ENCODE measurements around the gene C6orf15.

DNA sequence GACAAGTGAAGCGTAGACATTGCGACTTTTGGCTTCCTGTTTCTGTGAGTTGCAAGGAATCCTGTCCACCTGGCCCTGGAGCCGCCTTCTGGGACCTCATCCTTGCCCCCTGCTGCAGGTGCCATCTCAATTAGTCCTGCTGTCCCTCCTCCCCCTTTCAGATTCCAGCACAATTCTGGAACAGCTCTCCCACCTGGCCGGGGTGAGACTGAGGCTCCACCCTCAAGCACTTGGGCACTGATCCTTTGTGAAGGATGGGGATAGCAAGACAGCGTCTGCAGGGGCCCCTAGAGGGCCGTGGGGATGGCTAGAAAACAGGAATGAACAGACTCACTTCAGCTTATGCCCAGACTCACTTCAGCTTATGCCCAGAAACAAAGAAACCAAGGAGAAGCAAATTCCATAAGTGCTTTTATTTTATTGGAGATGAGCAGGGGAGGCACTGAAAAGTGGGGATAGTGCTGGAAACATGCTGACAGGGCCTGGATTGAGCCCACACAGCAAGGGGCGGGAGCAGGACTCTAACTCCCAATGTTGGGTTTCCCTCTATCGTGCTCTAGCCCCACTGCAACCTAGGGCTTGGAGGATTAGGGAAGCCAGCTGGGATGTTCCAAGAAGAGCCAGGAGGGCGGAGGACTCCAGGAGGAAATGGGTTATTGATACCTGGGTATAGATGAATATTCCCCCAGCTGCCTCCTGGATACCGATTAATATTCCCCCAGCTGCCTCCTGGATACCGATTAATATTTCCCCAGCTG, 1.4 kb downstream of the C6orf15 start:
- TF ChIP-seq, protein P1, sequence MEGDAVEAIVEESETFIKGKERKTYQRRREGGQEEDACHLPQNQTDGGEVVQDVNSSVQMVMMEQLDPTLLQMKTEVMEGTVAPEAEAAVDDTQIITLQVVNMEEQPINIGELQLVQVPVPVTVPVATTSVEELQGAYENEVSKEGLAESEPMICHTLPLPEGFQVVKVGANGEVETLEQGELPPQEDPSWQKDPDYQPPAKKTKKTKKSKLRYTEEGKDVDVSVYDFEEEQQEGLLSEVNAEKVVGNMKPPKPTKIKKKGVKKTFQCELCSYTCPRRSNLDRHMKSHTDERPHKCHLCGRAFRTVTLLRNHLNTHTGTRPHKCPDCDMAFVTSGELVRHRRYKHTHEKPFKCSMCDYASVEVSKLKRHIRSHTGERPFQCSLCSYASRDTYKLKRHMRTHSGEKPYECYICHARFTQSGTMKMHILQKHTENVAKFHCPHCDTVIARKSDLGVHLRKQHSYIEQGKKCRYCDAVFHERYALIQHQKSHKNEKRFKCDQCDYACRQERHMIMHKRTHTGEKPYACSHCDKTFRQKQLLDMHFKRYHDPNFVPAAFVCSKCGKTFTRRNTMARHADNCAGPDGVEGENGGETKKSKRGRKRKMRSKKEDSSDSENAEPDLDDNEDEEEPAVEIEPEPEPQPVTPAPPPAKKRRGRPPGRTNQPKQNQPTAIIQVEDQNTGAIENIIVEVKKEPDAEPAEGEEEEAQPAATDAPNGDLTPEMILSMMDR (IDR thresholded peaks at IDR 0.05; ENCODE audit: low read depth, low read length, missing input control), result no peak
- TF ChIP-seq TAF1 (conservative IDR thresholded peaks at IDR 0.05) (no peak), RAD21 (IDR thresholded peaks at IDR 0.05) (no peak), FOXA1 (IDR thresholded peaks at IDR 0.05) (no peak), GABPA (IDR thresholded peaks at IDR 0.05 in 1 of 2, conservative IDR thresholded peaks at IDR 0.05 in 1 of 2) (no peak), REST (IDR thresholded peaks at IDR 0.05) (no peak), ATF3 (IDR thresholded peaks at IDR 0.05) (no peak), MAX (IDR thresholded peaks at IDR 0.05) (no peak), YY1 (IDR thresholded peaks at IDR 0.05) (no peak), SP1 (IDR thresholded peaks at IDR 0.05) (no peak), EGR1 (IDR thresholded peaks at IDR 0.05; ENCODE audit: low read depth in 2 of 2) (no peak)
- TF ChIP-seq, protein P2, sequence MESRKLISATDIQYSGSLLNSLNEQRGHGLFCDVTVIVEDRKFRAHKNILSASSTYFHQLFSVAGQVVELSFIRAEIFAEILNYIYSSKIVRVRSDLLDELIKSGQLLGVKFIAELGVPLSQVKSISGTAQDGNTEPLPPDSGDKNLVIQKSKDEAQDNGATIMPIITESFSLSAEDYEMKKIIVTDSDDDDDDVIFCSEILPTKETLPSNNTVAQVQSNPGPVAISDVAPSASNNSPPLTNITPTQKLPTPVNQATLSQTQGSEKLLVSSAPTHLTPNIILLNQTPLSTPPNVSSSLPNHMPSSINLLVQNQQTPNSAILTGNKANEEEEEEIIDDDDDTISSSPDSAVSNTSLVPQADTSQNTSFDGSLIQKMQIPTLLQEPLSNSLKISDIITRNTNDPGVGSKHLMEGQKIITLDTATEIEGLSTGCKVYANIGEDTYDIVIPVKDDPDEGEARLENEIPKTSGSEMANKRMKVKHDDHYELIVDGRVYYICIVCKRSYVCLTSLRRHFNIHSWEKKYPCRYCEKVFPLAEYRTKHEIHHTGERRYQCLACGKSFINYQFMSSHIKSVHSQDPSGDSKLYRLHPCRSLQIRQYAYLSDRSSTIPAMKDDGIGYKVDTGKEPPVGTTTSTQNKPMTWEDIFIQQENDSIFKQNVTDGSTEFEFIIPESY (IDR thresholded peaks at IDR 0.05), result no peak
